ENCODE data around the gene MPPED2.

DNA sequence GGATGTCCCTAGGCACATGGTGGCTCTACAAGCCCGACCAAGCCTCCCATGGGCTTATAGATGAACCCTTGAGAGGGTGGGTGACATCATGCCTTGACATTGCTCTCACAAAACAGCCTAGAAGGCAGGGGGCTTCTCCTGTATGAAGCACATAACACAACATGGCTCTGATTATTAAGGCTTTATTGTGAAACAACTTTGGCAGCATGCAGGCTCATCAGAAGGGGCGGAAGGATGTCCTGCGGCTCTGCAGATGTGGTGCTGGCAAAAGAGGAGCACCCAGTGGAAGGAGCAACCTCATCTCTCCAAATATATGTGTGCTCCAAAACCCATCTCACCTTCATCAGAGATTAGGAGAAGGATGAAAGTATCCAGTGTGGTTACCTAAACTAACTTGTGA is 100.4 kb downstream of the MPPED2 start:
- no peak for TF ChIP-seq CTCF (IDR thresholded peaks at IDR 0.05)
- TF ChIP-seq POLR2A (IDR thresholded peaks at IDR 0.05) = no peak
